Measurements from ENCODE around the gene OR2G3. TPM values are rescaled to one million over a fixed set of nuclear protein-coding genes. Genes with fewer than 3 reads are reported as not detected.

Gene OR2G3
- total RNA-seq, result not detected in 2 replicates

DNA sequence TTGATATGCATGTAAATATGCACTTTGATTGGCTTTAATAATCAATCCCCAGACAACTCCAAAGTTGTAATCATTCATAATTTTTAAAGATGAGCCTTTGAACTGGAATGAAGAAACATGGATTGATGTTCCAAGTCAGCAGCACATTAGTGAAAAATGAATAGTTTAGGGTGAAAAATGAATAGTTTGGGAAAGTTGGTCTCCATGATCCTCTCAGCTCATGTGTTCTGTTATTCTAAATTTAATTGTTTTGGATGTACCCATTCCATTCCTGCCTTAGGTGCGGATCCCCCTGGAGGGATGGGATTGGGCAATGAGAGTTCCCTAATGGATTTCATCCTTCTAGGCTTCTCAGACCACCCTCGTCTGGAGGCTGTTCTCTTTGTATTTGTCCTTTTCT is at the start of gene OR2G3:
Gene OR2G3 (plus strand): TSS at position 301 of the 400 bp plus-strand sequence. CDS start 0 bp downstream, at position 301.

DNA sequence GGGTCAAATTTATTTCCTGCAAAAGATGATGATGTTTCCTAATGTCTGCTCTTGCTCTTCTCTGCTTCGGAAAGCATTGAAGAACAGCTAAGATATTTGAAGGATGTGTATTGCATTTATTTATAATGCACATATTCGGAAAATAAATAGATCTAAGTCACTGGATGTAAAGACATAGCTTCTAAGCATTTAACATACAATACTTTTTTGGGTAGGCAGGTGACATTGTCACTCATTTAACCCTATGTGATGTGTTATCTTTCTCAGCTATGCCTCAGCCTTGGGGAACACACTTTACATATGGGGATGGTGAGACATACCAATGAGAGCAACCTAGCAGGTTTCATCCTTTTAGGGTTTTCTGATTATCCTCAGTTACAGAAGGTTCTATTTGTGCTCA is 17.3 kb upstream of the OR2G3 start, which contains the start of gene OR2G2:
Gene OR2G2 (plus strand): TSS at position 301 of the 400 bp plus-strand sequence. CDS start 0 bp downstream, at position 301.

Other genes with a start within 250 kb of the OR2G3 start
- under 0.01 TPM in 1 of 2 replicates, not detected in the other for gene NLRP3, start 189.4 kb upstream of the OR2G3 start, total RNA-seq
- not detected in 2 replicates for gene OR2B11, start 147.5 kb upstream of the OR2G3 start, total RNA-seq
- not detected in 2 replicates for gene OR2C3, start 69.1 kb upstream of the OR2G3 start, total RNA-seq
- not detected in 2 replicates for gene GCSAML, start 56.5 kb upstream of the OR2G3 start, total RNA-seq
- not detected in 2 replicates for gene OR2G2, start 17.2 kb upstream of the OR2G3 start, total RNA-seq
- gene OR13G1, start 74.2 kb downstream of the OR2G3 start, total RNA-seq, result not detected in 2 replicates
- gene OR6F1, start 111.1 kb downstream of the OR2G3 start, total RNA-seq, result not detected in 2 replicates
- gene OR14K1, start 133.0 kb downstream of the OR2G3 start, total RNA-seq, result not detected in 2 replicates
- gene OR14A2, start 142.6 kb downstream of the OR2G3 start, total RNA-seq, result not detected in 2 replicates
- not detected in 2 replicates for gene OR1C1, start 155.0 kb downstream of the OR2G3 start, total RNA-seq
- not detected in 2 replicates for gene OR14A16, start 218.5 kb downstream of the OR2G3 start, total RNA-seq
- not detected in 2 replicates for gene OR11L1, start 236.3 kb downstream of the OR2G3 start, total RNA-seq

Measured in endothelial cell of coronary artery (primary cell).